Measurements from ENCODE around the gene CD274. TPM values are rescaled to one million over a fixed set of nuclear protein-coding genes. Genes with fewer than 3 reads are reported as not detected.

Gene CD274
- total RNA-seq, 2 donors from 2014 or later = 1.00 TPM; not detected in 1

- H3K36me3 ChIP-seq (ENCODE audit: control insufficient read depth, insufficient read depth, low read length) = peaks cover 13% of the 10 kb centered on the region
- H3K4me3 Mint-ChIP-seq = no peak overlapping the region
- no peaks in the 10 kb centered on the region for H3K4me1 Mint-ChIP-seq
- no peak overlapping the region for H3K27ac ChIP-seq (ENCODE audit: low read depth, low read length)
- peaks cover 22% of the 10 kb centered on the region for H3K36me3 Mint-ChIP-seq (ENCODE audit: low read depth)
- H3K27me3 Mint-ChIP-seq (ENCODE audit: insufficient read depth) = no peaks in the 10 kb centered on the region
- peaks cover 5% of the 10 kb centered on the region for H3K9me3 ChIP-seq (ENCODE audit: control insufficient read depth, low read length)
- no peaks in the 10 kb centered on the region for H3K27me3 ChIP-seq (ENCODE audit: control insufficient read depth, insufficient read depth, low read length, poor library complexity, severe bottlenecking)
- H3K27ac Mint-ChIP-seq = no peak overlapping the region
- no peak for DNase-seq
- H3K4me1 ChIP-seq (ENCODE audit: control insufficient read depth, insufficient read depth, low read length) = no peaks in the 10 kb centered on the region
- no peak overlapping the region for H3K9ac ChIP-seq (ENCODE audit: extremely low read depth, low read length, poor library complexity, severe bottlenecking)
- H3K4me3 ChIP-seq (ENCODE audit: low read length) = no peak overlapping the region
- peaks cover 9% of the 10 kb centered on the region for H3K9me3 Mint-ChIP-seq
- TF ChIP-seq, protein P1, sequence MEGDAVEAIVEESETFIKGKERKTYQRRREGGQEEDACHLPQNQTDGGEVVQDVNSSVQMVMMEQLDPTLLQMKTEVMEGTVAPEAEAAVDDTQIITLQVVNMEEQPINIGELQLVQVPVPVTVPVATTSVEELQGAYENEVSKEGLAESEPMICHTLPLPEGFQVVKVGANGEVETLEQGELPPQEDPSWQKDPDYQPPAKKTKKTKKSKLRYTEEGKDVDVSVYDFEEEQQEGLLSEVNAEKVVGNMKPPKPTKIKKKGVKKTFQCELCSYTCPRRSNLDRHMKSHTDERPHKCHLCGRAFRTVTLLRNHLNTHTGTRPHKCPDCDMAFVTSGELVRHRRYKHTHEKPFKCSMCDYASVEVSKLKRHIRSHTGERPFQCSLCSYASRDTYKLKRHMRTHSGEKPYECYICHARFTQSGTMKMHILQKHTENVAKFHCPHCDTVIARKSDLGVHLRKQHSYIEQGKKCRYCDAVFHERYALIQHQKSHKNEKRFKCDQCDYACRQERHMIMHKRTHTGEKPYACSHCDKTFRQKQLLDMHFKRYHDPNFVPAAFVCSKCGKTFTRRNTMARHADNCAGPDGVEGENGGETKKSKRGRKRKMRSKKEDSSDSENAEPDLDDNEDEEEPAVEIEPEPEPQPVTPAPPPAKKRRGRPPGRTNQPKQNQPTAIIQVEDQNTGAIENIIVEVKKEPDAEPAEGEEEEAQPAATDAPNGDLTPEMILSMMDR (conservative IDR thresholded peaks at IDR 0.05) = no peak
Observed at GRCh38 chr9:5427005-5427404, 23.3 kb upstream of the CD274 start.

DNA sequence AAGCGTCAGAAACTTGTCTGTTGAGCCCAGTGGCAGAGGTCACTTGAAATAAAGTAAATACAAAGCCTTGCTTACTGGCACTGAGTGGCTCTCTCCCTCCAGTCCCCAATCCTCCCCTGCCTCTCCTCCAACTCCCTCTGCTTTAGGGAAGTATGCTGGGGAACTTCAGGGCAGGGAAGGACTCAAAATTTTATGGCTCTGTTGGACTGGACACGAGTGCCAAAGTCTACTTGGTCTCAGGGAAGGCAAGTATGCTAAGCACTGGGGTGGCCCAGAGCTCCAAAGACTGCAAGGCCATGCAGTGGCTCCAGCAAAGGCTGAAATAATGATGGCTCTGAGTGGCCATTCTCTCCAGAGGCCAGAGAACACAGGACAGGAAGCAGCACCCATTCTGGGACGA is 22.2 kb upstream of the CD274 start:
- H3K4me1 ChIP-seq (ENCODE audit: control insufficient read depth, insufficient read depth, low read length) = no peaks in the 10 kb centered on the region
- peaks cover 33% of the 10 kb centered on the region for H3K36me3 Mint-ChIP-seq (ENCODE audit: low read depth)
- no peak overlapping the region for H3K4me3 ChIP-seq (ENCODE audit: low read length)
- no peaks in the 10 kb centered on the region for H3K4me1 Mint-ChIP-seq
- no peak overlapping the region for H3K27ac Mint-ChIP-seq
- TF ChIP-seq, protein P1 (conservative IDR thresholded peaks at IDR 0.05) = no peak
- WGBS, 2 experiments (ENCODE audit: insufficient coverage in 1 of 2, insufficient read length in 1 of 2) = 92% methylated on average over 2 to 3 of the region's 3 CpGs
- H3K9ac ChIP-seq (ENCODE audit: extremely low read depth, low read length, poor library complexity, severe bottlenecking) = no peak overlapping the region
- DNase-seq = no peak
- H3K9me3 Mint-ChIP-seq = peaks cover 21% of the 10 kb centered on the region
- no peaks in the 10 kb centered on the region for H3K27me3 Mint-ChIP-seq (ENCODE audit: insufficient read depth)
- H3K36me3 ChIP-seq (ENCODE audit: control insufficient read depth, insufficient read depth, low read length) = peaks cover 17% of the 10 kb centered on the region
- peaks cover 15% of the 10 kb centered on the region for H3K9me3 ChIP-seq (ENCODE audit: control insufficient read depth, low read length)
- no peak overlapping the region for H3K4me3 Mint-ChIP-seq
- H3K27me3 ChIP-seq (ENCODE audit: control insufficient read depth, insufficient read depth, low read length, poor library complexity, severe bottlenecking) = no peaks in the 10 kb centered on the region
- no peak overlapping the region for H3K27ac ChIP-seq (ENCODE audit: low read depth, low read length)

DNA sequence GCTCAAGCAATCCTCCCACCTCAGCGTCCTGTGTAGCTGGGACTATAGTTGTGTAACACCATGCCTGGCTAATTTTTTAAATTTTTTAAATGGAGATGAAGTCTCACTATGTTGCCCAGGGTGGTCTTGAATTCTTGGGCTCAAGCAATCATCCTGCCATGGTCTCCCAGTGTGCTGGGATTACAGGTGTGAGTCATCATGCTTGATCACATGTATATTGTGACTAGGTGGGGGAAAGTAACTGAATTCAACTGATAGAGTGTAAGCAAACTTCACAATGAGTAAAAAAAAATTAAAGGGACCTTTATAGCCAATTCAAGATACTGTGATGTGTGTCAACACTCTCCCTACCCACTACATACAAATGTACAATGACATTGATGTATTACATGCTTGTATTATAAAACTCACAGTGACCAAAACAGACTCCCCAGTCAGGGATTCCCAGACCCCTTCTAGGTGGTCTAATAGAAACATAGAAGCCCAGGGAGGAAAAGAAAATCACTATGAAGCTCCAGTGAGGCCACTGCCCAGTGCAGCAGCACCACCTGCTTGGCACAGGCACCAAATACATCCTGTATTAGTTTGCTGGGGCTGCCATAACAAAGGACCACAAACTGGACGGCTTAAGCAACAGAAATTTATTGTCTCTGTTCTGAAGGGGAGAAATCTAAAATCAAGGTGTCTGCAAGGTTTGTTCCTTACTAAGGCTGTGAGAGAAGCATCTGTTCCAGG is 21.4 kb upstream of the CD274 start:
- H3K4me3 Mint-ChIP-seq = no peak overlapping the region
- DNase-seq = no peak
- Histone ChIP-seq H3K4me1 (ENCODE audit: control insufficient read depth, insufficient read depth, low read length) (no peaks in the 10 kb centered on the region), H3K9me3 (ENCODE audit: control insufficient read depth, low read length) (peaks cover 21% of the 10 kb centered on the region), H3K27me3 (ENCODE audit: control insufficient read depth, insufficient read depth, low read length, poor library complexity, severe bottlenecking) (no peaks in the 10 kb centered on the region), H3K36me3 (ENCODE audit: control insufficient read depth, insufficient read depth, low read length) (peaks cover 17% of the 10 kb centered on the region), H3K4me3 (ENCODE audit: low read length) (no peak overlapping the region), H3K27ac (ENCODE audit: low read depth, low read length) (no peak overlapping the region), H3K9ac (ENCODE audit: extremely low read depth, low read length, poor library complexity, severe bottlenecking) (no peak overlapping the region)
- peaks cover 27% of the 10 kb centered on the region for H3K9me3 Mint-ChIP-seq
- WGBS, 2 experiments (ENCODE audit: insufficient coverage in 1 of 2, insufficient read length in 1 of 2) = 91 to 100% methylated on average over 1 to 2 of the region's 2 CpGs
- no peaks in the 10 kb centered on the region for H3K27me3 Mint-ChIP-seq (ENCODE audit: insufficient read depth)
- TF ChIP-seq, protein P1 (conservative IDR thresholded peaks at IDR 0.05) = no peak
- peaks cover 36% of the 10 kb centered on the region for H3K36me3 Mint-ChIP-seq (ENCODE audit: low read depth)
- H3K4me1 Mint-ChIP-seq = no peaks in the 10 kb centered on the region
- no peak overlapping the region for H3K27ac Mint-ChIP-seq

Data from endodermal cell (in vitro differentiated cells).